Amygdala (tissue), 56 donors: Measurements from ENCODE around the gene ZNF169.
"Not testable (repeated sequence)": the region's sequence is repeated elsewhere in the genome, so short reads cannot be mapped to it uniquely, and the experiment has no call there.

Source experiments
- DNase-seq, 56 donors: peaks; one replicate each; lab custom pipeline; 2025; lab: John Stamatoyannopoulos, UW

The ZNF169 gene

DNA sequence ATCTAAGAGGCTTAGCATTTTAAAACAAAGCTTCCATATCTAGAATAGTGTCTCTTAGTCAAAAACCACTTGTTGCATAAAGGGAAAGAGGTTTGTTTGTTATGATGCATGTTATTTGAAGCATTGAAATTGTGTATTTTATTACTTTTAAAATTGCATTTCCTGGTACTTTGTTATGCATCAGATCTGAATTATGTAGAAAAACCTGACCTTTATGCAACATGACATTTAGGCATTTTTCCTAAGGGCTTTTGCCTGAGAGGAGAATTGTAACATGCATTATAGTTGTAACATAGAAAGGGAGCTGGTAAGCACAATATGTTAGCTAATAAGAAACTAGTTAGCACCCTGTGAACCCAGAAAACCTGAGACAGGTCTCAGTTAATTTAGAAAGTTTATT, 22.0 kb downstream of the ZNF169 start:
- DNase-seq, result no peak

DNA sequence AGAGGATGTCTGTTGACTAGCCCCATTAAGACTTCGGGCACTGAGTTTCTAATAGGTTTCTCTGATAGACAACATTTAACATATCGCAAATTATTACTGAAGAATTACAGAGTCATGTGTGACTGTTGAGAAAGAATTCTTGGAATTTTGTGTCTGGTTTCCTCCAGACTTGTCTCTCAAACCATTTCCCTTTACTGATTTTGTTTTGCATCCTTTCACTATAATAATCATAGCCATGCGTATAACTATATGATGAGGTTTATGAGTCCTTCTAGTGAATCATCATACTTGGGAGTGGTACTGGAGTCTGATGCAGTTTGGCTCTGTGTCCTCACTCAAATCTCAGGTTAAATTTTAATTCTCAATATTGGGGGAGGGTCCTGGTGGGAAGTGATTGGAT, 27.0 kb downstream of the ZNF169 start:
- no peak for DNase-seq

GRCh38 chr9:94287877-94288513, 28.9 kb downstream of the ZNF169 start:
- no peak for DNase-seq

DNA sequence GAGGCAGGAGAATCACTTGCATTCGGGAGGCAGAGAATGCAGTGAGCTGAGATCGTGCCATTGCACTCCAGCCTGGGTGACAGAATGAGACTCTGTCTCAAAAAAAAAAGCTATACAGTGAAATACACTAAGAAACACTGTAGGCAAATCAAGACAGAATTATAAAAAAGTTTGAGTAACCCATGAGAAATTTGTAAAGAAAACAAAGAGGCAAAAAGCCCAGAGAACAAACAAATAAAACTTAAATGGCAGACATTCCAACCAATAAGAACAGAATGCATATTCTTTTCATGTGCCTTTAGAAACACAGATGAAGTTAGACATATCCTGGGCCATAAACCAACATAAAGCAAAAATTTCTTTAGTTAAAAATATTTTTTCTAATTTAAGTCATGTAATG, 30.6 kb downstream of the ZNF169 start:
- no peak for DNase-seq

- peak in 1 of 56 donors; percentile 33 for DNase-seq
Measured at GRCh38 chr9:94298949-94299599, 40.0 kb downstream of the ZNF169 start.

DNA sequence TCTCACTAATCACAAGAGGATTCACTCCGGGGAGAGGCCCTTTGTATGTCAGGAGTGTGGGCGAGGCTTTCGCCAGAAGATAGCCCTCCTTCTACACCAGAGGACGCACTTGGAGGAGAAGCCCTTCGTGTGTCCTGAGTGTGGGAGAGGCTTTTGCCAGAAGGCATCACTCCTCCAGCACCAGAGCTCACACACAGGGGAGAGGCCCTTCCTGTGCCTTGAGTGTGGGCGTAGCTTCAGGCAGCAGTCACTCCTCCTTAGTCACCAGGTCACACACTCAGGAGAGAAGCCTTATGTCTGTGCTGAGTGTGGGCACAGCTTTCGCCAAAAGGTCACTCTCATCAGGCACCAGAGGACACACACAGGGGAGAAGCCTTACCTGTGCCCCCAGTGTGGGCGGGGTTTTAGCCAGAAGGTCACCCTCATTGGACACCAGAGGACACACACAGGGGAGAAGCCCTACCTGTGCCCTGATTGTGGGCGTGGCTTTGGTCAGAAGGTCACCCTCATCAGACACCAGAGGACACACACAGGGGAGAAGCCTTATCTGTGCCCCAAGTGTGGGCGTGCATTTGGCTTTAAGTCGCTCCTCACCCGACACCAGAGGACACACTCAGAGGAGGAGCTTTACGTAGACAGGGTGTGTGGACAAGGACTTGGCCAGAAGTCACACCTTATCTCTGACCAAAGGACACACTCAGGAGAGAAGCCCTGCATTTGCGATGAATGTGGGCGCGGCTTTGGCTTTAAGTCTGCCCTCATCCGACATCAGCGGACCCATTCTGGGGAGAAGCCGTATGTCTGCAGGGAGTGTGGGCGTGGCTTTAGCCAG, 41.6 kb downstream of the ZNF169 start:
- no peak for DNase-seq

GRCh38 chr9:94301583-94301982, 42.5 kb downstream of the ZNF169 start:
- no peak for DNase-seq

DNA sequence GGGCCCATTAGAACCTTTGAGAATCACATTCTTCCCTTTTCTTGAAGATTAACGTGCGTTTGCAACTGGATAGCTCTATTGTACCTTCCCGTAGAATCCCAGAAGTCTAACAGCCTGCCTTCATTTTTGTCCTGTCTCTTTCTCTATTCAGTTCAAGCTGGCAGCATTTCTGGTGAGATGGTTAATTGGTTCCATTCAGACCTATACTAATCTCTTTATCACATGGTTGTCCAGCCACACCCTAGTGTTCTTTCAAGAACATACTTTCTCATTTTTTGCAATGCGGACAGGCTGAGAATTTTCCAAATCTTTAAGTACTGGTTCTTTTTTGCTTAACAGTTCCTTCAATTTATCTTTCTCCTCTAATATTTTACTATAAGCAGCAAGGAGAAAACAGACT, 43.3 kb downstream of the ZNF169 start:
- no peak for DNase-seq

- no peak for DNase-seq
Measured at GRCh38 chr9:94303321-94303720, 44.2 kb downstream of the ZNF169 start.

DNA sequence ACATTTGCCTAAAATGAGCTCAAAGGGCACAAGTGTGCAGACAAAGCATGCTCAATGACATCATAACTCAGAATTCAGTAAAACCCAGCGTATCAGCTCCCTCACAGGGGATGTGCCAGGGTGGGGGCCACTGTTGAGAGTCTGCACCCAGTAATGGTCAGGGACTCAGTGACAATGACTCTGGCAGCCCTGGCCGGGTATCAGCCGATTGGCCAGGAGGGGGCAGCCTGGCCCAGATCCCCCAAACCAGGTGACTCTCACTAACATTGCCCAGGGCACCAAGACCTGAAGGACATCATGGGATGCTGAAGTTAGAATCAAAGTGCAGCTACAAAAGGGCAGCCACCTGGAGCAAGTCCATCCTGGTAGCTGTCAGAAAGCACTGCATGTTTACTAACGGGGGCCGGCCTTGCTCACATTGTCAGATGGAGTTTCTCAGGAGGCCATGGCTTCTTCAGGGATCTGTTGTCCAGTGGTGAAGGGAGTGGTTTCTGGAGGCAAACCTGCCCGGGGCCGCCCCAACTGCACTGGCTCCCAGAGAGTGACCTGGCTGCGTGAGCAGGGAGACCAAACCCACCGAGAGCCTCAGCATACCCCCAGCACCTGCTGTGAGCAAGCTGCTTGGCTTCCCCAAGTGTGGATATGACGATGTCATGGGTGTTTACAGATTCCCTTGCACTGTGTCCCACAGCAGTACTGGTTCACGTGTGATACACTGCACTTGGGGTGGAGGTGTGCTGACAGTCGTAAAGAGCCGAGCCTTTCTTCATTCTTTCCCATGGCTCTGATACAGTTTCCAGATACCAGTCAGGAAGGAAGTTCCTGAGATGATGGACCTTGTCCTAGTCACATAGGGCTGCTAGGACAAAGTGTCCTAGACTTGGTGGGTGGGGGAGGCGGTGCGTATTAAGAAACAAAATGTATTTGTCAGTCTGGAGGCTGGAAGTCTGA, 56.2 kb downstream of the ZNF169 start:
- not testable (repeated sequence) for DNase-seq

DNA sequence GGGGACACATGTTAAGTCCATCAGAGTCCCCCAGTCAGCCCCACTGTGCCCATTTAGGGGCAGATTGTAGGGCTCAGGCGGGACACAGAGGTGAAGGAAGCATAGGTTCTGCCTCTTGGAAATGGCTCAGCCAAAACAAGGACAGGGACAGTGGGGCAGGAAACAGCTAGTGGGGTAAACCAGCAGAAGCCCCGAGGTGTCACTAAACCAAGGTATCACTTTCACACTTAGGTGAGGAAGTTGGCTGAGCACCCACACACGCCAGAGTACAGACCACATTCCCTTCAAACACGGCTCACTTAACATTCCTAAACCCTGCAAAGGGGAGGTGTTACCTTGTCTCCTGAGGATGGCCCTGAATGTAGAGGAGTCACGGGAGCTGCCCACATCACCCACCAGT, 57.1 kb downstream of the ZNF169 start:
- DNase-seq, result not testable (repeated sequence)

GRCh38 chr9:94317949-94318657, 59.0 kb downstream of the ZNF169 start:
- not testable (repeated sequence) for DNase-seq

DNA sequence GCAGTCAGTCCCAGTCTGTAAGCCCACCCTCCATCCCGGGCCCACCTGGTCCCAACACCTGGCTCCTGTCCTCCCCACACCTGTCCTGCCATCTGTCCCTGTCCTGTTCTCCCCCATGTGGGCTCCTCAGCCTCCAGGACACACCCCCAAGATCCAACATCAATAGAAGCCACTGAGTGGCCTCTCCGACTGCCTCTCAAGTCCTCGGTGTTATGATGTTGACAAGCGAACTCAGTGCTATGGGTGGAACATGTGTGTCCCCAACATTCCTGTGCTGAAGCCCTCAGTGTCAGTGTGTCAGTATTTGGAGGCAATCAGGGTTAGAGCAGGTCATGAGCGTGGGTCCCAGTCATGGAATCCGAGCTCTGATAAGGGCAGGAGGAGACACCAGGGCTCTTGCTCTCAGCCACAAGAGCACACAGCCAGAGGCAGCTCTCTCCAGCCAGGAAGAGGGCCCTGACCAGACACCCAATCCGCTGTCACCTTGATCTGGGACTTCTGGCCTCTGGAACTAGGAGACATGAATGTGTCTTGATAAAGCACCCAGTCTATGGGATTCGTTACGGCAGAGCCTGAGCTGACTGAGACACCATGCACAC, 63.3 kb downstream of the ZNF169 start:
- not testable (repeated sequence) for DNase-seq

DNA sequence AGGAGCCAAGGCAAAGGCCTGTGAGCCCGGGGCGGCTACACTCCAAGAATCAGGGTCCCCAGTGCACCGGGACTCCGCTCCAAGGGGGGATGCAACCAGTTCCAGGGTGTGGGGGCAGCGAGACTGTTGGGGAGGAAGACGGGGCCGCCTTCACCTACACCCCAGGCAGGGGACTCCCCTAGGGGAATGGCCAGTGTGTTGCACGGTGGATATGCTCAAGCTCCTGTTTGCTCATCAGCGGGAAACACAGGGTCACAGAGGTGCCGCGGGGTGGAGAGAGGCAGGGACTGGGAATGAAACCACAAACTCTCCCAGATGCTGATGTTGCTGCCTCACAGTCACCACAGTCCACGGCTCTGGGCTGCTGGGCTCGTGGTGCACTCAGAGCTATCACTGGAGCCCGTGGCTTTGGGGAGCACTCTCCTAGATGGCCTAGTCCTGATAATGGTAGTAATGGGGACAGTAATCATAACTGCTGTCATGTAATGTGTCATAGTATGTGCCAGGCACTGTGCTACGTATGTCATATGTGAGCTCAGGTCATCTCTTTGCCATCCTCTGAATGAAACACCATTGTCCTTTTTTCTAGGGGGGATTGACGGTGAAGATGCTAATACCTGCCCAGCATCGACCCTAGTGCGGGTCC, 64.2 kb downstream of the ZNF169 start:
- not testable (repeated sequence) for DNase-seq

GRCh38 chr9:94325583-94325982, 66.5 kb downstream of the ZNF169 start:
- not testable (repeated sequence) for DNase-seq

GRCh38 chr9:94328544-94328943, 69.4 kb downstream of the ZNF169 start, which contains the start of gene NUTM2F:
TSS of gene NUTM2F (minus strand) at chr9:94328644. CDS start at chr9:94328623, 21 bp downstream.
- not testable (repeated sequence) for DNase-seq

- DNase-seq, result not testable (repeated sequence)
Measured at GRCh38 chr9:94336445-94336844, 77.3 kb downstream of the ZNF169 start.

GRCh38 chr9:94338723-94339122, 79.6 kb downstream of the ZNF169 start:
- not testable (repeated sequence) for DNase-seq

DNA sequence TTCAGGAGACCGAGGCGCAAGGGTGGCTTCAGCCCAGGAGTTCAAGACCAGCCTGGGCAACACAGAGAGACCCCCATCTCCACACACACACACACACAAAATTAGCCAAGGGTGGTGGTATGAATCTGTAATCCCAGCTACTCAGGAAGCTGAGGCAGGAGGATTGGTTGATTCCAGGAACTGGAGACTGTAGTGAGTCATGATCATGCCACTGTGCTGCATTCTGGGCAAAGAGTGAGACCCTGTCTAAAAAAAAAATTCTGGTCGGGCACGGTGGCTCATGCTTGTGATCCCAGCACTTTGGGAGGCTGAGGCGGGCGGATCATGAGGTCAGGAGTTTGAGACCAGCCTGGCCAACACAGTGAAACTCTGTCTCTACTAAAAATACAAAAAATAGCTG, 80.6 kb downstream of the ZNF169 start:
- DNase-seq, result not testable (repeated sequence)
